Natural killer cell (primary cell): ENCODE measurements around the gene KDM5A. TPM values are rescaled to one million over a fixed set of nuclear protein-coding genes. Genes with fewer than 3 reads are reported as not detected.
"Not testable (repeated sequence)": the region's sequence is repeated elsewhere in the genome, so short reads cannot be mapped to it uniquely, and the experiment has no call there.

ENCODE experiments used
- ATAC-seq, 3 donors: fragments of 150-1000 bp in 2 of 3; fragments of 200-7000 bp in 1 of 3; cut with Tn5 transposase; 1 replicate in 1 of 3; 2 replicates in 2 of 3; pipeline ENCODE4 v1.10.0; 2021; ENCODE audit warnings: mild to moderate bottlenecking in 2 of 3, moderate library complexity in 2 of 3
- DNase-seq, 2 donors: peaks; one replicate each; pipeline versions ENCODE4 v3.0.0 to v3.0.0-alpha.2; 2013 to 2021; ENCODE audit warnings: mixed read lengths in 1 of 2
- H3K27ac ChIP-seq: one replicate; pipeline ENCODE4 v1.5.1; 2013; ENCODE audit warnings: mild to moderate bottlenecking, low read length
- H3K27me3 ChIP-seq: one replicate; pipeline ENCODE4 v1.6.1; 2013; ENCODE audit warnings: low read length; ENCODE audit not compliant: control insufficient read depth, insufficient read depth
- H3K36me3 ChIP-seq: one replicate; pipeline ENCODE4 v1.6.1; 2013; ENCODE audit warnings: low read length; ENCODE audit not compliant: control insufficient read depth, insufficient read depth
- H3K4me1 ChIP-seq: one replicate; pipeline ENCODE4 v1.6.1; 2013; ENCODE audit warnings: low read length; ENCODE audit not compliant: control insufficient read depth, insufficient read depth
- H3K4me3 ChIP-seq: one replicate; pipeline ENCODE4 v1.5.1; 2013; ENCODE audit warnings: low read length
- H3K9me3 ChIP-seq: one replicate; pipeline ENCODE4 v1.6.1; 2013; ENCODE audit warnings: low read length; ENCODE audit not compliant: control insufficient read depth, insufficient read depth
- H3K27ac Mint-ChIP-seq, 2 donors: one replicate each; pipeline ENCODE4 v1.8.0; 2022; ENCODE audit warnings: mild to moderate bottlenecking in 2 of 2, mixed read lengths in 2 of 2, moderate library complexity in 1 of 2
- H3K27me3 Mint-ChIP-seq, 2 donors: one replicate each; pipeline ENCODE4 v1.8.0; 2022; ENCODE audit warnings: low read depth in 2 of 2, mixed read lengths in 2 of 2
- H3K36me3 Mint-ChIP-seq: one replicate; pipeline ENCODE4 v1.8.0; 2022; ENCODE audit warnings: mixed read lengths
- H3K4me1 Mint-ChIP-seq, 2 donors: one replicate each; pipeline ENCODE4 v1.8.0; 2022; ENCODE audit warnings: mixed read lengths in 2 of 2
- H3K4me3 Mint-ChIP-seq: one replicate; pipeline ENCODE4 v1.8.0; 2022; ENCODE audit warnings: mild to moderate bottlenecking, moderate library complexity, mixed read lengths
- H3K9me3 Mint-ChIP-seq, 2 donors: one replicate each; pipeline ENCODE4 v1.8.0; 2022; ENCODE audit warnings: mixed read lengths in 2 of 2
- CTCF ChIP-seq: fragments of 200-600 bp; IDR thresholded peaks from one replicate; pipeline ENCODE4 v1.8.0; 2022; ENCODE audit warnings: antibody characterized with exemption
- WGBS: methylation state at CpG from one replicate; pipeline ENCODE4 v1.1.7; 2013; ENCODE audit warnings: missing lambda C conversion rate; ENCODE audit not compliant: insufficient coverage; 5-methylcytosine and 5-hydroxymethylcytosine counted together
- intact Hi-C: fragments of 100-400 bp; cut with micrococcal nuclease; formaldehyde crosslinking; loops from one replicate; pipeline ENCODE4 v1.14.2; 2022
- total RNA-seq, 4 donors: library from RNA; stranded (reverse); fragments of 120-200 nt in 1 of 4; gene quantifications; one replicate each; pipeline versions ENCODE4 v1.2.3 to v1.2.4, GENCODE V29; 2013 to 2022

The KDM5A gene
- total RNA-seq, 3 donors from 2014 or later (not counting 1 experiment from before 2014, with no cell fraction given): 175 to 194 (median 184) TPM

GRCh38 chr12:349625-350024, 39.5 kb downstream of the KDM5A start:
- Mint-ChIP-seq H3K36me3 (peaks cover 13% of the 10 kb centered on the region), H3K4me1 (peaks cover 29% of the 10 kb centered on the region in 2 donors)
- H3K9me3 ChIP-seq, H3K27ac ChIP-seq, H3K4me3 Mint-ChIP-seq, H3K4me3 ChIP-seq, DNase-seq, intact Hi-C loops, H3K9me3 Mint-ChIP-seq, ATAC-seq, H3K27me3 Mint-ChIP-seq, H3K27me3 ChIP-seq, H3K27ac Mint-ChIP-seq, H3K4me1 ChIP-seq: not testable (repeated sequence)
- H3K36me3 ChIP-seq: peaks cover 47% of the 10 kb centered on the region
- 97% methylated on average over 4 of the region's 7 CpGs for WGBS

- H3K27me3 ChIP-seq, H3K4me3 Mint-ChIP-seq, ATAC-seq, H3K9me3 Mint-ChIP-seq, H3K9me3 ChIP-seq, H3K27ac ChIP-seq, H3K27me3 Mint-ChIP-seq, intact Hi-C loops, H3K4me3 ChIP-seq, H3K4me1 ChIP-seq, DNase-seq, H3K36me3 Mint-ChIP-seq: not testable (repeated sequence)
- H3K36me3 ChIP-seq: peaks cover 34% of the 10 kb centered on the region
- Mint-ChIP-seq H3K4me1 (peaks cover 69 to 78% of the 10 kb centered on the region in 2 donors), H3K27ac (peak overlapping the region in 1 of 2 donors; percentile 19)
- WGBS: 96% methylated on average over 7 of the region's 7 CpGs
These were observed 46.1 kb downstream of the KDM5A start for GRCh38 chr12:343036-343435.

- no peaks in the 10 kb centered on the region for H3K9me3 ChIP-seq
- ATAC-seq (no peak), DNase-seq (no peak)
- H3K4me1 ChIP-seq: no peaks in the 10 kb centered on the region
- 91% methylated on average over 5 of the region's 6 CpGs for WGBS
- Mint-ChIP-seq H3K27me3 (no peaks in the 10 kb centered on the region), H3K27ac (peak overlapping the region; percentile 28 to 43), H3K36me3 (peaks cover 12% of the 10 kb centered on the region), H3K4me1 (peaks cover 37 to 48% of the 10 kb centered on the region in 2 donors), H3K4me3 (no peak overlapping the region), H3K9me3 (no peaks in the 10 kb centered on the region)
- no peak overlapping the region for H3K27ac ChIP-seq
- no peak overlapping the region for H3K4me3 ChIP-seq
- TF ChIP-seq CTCF: no peak
- H3K27me3 ChIP-seq: no peaks in the 10 kb centered on the region
- intact Hi-C loops: no loop called here
- peaks cover 56% of the 10 kb centered on the region for H3K36me3 ChIP-seq
These were observed 52.1 kb downstream of the KDM5A start for GRCh38 chr12:337039-337438.

GRCh38 chr12:334125-334524, 55.0 kb downstream of the KDM5A start:
- H3K27me3 ChIP-seq: no peaks in the 10 kb centered on the region
- intact Hi-C loops: no loop called here
- H3K27ac ChIP-seq: no peak overlapping the region
- H3K36me3 ChIP-seq: peaks cover 61% of the 10 kb centered on the region
- peaks cover 27% of the 10 kb centered on the region for H3K36me3 Mint-ChIP-seq
- no peaks in the 10 kb centered on the region for H3K27me3 Mint-ChIP-seq
- H3K4me3 Mint-ChIP-seq: no peak overlapping the region
- no peak for ATAC-seq
- no peaks in the 10 kb centered on the region for H3K4me1 ChIP-seq
- H3K4me1 Mint-ChIP-seq: peaks cover 27 to 32% of the 10 kb centered on the region in 2 donors
- H3K9me3 ChIP-seq: no peaks in the 10 kb centered on the region
- no peak for DNase-seq
- no CpG with 5 or more reads among the region's 1 CpG for WGBS
- TF ChIP-seq CTCF: no peak
- H3K4me3 ChIP-seq: no peak overlapping the region
- H3K9me3 Mint-ChIP-seq: no peaks in the 10 kb centered on the region
- peak overlapping the region in 1 of 2 donors; percentile 37 for H3K27ac Mint-ChIP-seq
